Measurements from ENCODE around the gene MIF.

DNA sequence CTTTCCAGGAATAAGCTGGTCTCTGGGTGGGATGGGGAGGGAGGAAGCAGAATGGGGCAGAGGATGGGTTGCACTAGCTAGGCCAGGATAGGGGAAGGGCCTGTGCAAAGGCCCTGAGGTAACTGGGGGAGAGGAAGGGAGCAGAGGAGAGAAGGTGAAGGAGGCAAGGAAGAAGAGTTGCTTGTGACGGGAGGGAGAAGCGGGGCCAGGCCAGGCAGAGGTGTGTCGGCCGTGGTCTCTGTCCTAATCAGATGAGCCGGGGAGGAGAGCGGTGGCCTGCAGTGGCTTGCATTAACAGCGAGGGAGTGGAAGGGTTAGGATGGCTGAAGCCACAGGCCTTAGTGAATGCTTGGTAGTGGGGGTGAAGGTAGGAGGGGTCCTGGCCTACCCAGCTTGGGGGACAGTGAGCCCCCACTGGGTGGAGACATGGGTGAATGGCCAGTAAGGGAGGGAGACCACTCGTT is 49.4 kb upstream of the MIF start:
- no peak for TF ChIP-seq CTCF (conservative IDR thresholded peaks at IDR 0.05; ENCODE audit: low read depth, low read length)
- no peak for TF ChIP-seq EZH2 (IDR thresholded peaks at IDR 0.05; ENCODE audit: low read length, unreplicated experiment)

Measured in PC-3 (cell line).